WTC11 (cell line): Measurements from ENCODE around the gene NRP2. TPM values are rescaled to one million over a fixed set of nuclear protein-coding genes. Genes with fewer than 3 reads are reported as not detected.

Source experiments
- ATAC-seq: fragments of 200-7000 bp; cut with Tn5 transposase; 2 replicates; pipeline ENCODE4 v1.10.0; 2021; ENCODE audit warnings: mild to moderate bottlenecking, moderate library complexity
- CTCF ChIA-PET: fragments of 300-600 bp; sonication (Branson Sonifier 250); formaldehyde crosslinking; loops from one replicate; lab custom pipeline; 2021; ENCODE audit warnings: antibody characterized with exemption; lab: Charles Lee
- POLR2A ChIA-PET: fragments of 350-600 bp; sonication (Branson Sonifier 250); formaldehyde crosslinking; loops from one replicate; lab custom pipeline; 2021; ENCODE audit warnings: antibody characterized with exemption; lab: Charles Lee
- DNase-seq: peaks from one replicate; pipeline ENCODE4 v3.0.0; 2021; ENCODE audit warnings: low spot score
- H3K27ac Mint-ChIP-seq: 2 replicates; pipeline ENCODE4 v1.8.0; 2021; ENCODE audit warnings: mixed read lengths
- H3K27me3 Mint-ChIP-seq: 2 replicates; pipeline ENCODE4 v1.8.0; 2021; ENCODE audit warnings: low read depth, mild to moderate bottlenecking, moderate library complexity, mixed read lengths
- H3K36me3 Mint-ChIP-seq: 2 replicates; pipeline ENCODE4 v1.8.0; 2021; ENCODE audit warnings: mixed read lengths
- H3K4me1 Mint-ChIP-seq: 2 replicates; pipeline ENCODE4 v1.8.0; 2022; ENCODE audit warnings: mixed read lengths
- H3K4me3 Mint-ChIP-seq: 2 replicates; pipeline ENCODE4 v1.8.0; 2021; ENCODE audit warnings: mild to moderate bottlenecking, moderate library complexity, mixed read lengths
- H3K9me3 Mint-ChIP-seq: 2 replicates; pipeline ENCODE4 v1.8.0; 2021; ENCODE audit warnings: mixed read lengths
- CBFB ChIP-seq: sonication (generic); formaldehyde crosslinking; IDR thresholded peaks from 2 replicates; pipeline ENCODE4 v1.8.1; 2022; ENCODE audit warnings: mild to moderate bottlenecking, low read depth, missing genetic modification reagents
- FOXJ3 ChIP-seq: sonication (generic); formaldehyde crosslinking; IDR thresholded peaks from 2 replicates; pipeline ENCODE4 v1.9.0; 2021; ENCODE audit warnings: missing genetic modification reagents, mild to moderate bottlenecking, borderline replicate concordance
- GRHL2 ChIP-seq: fragments of 250-450 bp; sonication (Bioruptor Pico); IDR thresholded peaks from 2 replicates; pipeline ENCODE4 v1.8.0; 2022; ENCODE audit warnings: mild to moderate bottlenecking, moderate library complexity; ENCODE audit not compliant: insufficient replicate concordance, severe bottlenecking
- JUN ChIP-seq: sonication (generic); formaldehyde crosslinking; IDR thresholded peaks from 2 replicates; pipeline ENCODE4 v1.8.0; 2023; ENCODE audit warnings: mild to moderate bottlenecking, missing genetic modification reagents
- MXD4 ChIP-seq: fragments of 250-450 bp; sonication (Bioruptor Pico); IDR thresholded peaks from 2 replicates; pipeline ENCODE4 v1.8.0; 2021; ENCODE audit warnings: mild to moderate bottlenecking, moderate library complexity, borderline replicate concordance
- NFE2L1 ChIP-seq: sonication (generic); formaldehyde crosslinking; IDR thresholded peaks from 2 replicates; pipeline ENCODE4 v1.8.1; 2023; ENCODE audit warnings: missing genetic modification reagents
- PRRX2 ChIP-seq: fragments of 250-450 bp; sonication (Bioruptor Pico); IDR thresholded peaks from 2 replicates; pipeline ENCODE4 v1.8.0; 2021; ENCODE audit warnings: mild to moderate bottlenecking
- total RNA-seq: library from RNA; stranded (reverse); gene quantifications from 3 replicates; pipeline ENCODE4 v1.2.3, GENCODE V29; 2021
- TF ChIP-seq, protein P1 (sequence below): sonication (generic); formaldehyde crosslinking; IDR thresholded peaks from 2 replicates; pipeline ENCODE4 v1.8.0; 2023; ENCODE audit warnings: missing genetic modification reagents
- TF ChIP-seq, protein P2 (sequence below): fragments of 250-450 bp; sonication (Bioruptor Pico); IDR thresholded peaks from 2 replicates; pipeline ENCODE4 v1.9.0; 2021; ENCODE audit warnings: mild to moderate bottlenecking
- TF ChIP-seq, protein P3 (sequence below): sonication (generic); formaldehyde crosslinking; IDR thresholded peaks from 2 replicates; pipeline ENCODE4 v1.8.1; 2022; ENCODE audit warnings: low read depth, missing genetic modification reagents, borderline replicate concordance
- TF ChIP-seq, protein P4 (sequence below): sonication (generic); formaldehyde crosslinking; IDR thresholded peaks from 2 replicates; pipeline ENCODE4 v1.8.0; 2022; ENCODE audit warnings: mild to moderate bottlenecking, missing genetic modification reagents
- TF ChIP-seq, protein P5 (sequence below): sonication (generic); formaldehyde crosslinking; IDR thresholded peaks from 2 replicates; pipeline ENCODE4 v1.8.1; 2022; ENCODE audit warnings: mild to moderate bottlenecking, moderate library complexity, missing genetic modification reagents
- TF ChIP-seq, protein P6 (sequence below): sonication (generic); formaldehyde crosslinking; IDR thresholded peaks from 2 replicates; pipeline ENCODE4 v1.8.1; 2023; ENCODE audit warnings: mild to moderate bottlenecking, missing genetic modification reagents, borderline replicate concordance
- TF ChIP-seq, protein P7 (sequence below): sonication (generic); formaldehyde crosslinking; IDR thresholded peaks from 2 replicates; pipeline ENCODE4 v1.8.1; 2022; ENCODE audit warnings: mild to moderate bottlenecking, missing genetic modification reagents, moderate library complexity, borderline replicate concordance
- TF ChIP-seq, protein P8 (sequence below): sonication (generic); formaldehyde crosslinking; IDR thresholded peaks from 2 replicates; pipeline ENCODE4 v1.8.0; 2022; ENCODE audit warnings: mild to moderate bottlenecking, missing genetic modification reagents

Gene NRP2
- total RNA-seq, 1 experiment from 2014 or later, result 41.0 TPM

DNA sequence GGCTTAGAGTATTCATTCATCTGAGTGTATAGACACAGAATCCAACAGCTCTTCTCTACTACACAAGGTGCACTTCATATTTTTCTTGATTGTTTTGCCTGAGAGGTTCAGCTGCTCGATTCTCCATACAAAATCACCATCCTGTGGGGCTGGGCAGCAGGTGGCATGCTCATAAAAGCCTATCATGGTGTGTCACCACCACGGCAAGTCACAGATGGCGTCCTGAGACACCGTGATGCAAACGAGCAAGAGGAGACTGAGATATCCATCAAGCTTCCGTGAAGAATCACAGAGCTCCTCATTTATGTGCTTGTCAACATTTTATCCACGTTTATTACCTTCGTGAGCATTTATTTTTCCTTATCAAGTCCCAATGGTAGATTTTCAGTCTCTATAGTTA, 22.4 kb upstream of the NRP2 start (continued):
- TF ChIP-seq, protein P1, sequence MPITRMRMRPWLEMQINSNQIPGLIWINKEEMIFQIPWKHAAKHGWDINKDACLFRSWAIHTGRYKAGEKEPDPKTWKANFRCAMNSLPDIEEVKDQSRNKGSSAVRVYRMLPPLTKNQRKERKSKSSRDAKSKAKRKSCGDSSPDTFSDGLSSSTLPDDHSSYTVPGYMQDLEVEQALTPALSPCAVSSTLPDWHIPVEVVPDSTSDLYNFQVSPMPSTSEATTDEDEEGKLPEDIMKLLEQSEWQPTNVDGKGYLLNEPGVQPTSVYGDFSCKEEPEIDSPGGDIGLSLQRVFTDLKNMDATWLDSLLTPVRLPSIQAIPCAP (CRISPR knock-in tag), result no peak
- TF ChIP-seq, protein P2, sequence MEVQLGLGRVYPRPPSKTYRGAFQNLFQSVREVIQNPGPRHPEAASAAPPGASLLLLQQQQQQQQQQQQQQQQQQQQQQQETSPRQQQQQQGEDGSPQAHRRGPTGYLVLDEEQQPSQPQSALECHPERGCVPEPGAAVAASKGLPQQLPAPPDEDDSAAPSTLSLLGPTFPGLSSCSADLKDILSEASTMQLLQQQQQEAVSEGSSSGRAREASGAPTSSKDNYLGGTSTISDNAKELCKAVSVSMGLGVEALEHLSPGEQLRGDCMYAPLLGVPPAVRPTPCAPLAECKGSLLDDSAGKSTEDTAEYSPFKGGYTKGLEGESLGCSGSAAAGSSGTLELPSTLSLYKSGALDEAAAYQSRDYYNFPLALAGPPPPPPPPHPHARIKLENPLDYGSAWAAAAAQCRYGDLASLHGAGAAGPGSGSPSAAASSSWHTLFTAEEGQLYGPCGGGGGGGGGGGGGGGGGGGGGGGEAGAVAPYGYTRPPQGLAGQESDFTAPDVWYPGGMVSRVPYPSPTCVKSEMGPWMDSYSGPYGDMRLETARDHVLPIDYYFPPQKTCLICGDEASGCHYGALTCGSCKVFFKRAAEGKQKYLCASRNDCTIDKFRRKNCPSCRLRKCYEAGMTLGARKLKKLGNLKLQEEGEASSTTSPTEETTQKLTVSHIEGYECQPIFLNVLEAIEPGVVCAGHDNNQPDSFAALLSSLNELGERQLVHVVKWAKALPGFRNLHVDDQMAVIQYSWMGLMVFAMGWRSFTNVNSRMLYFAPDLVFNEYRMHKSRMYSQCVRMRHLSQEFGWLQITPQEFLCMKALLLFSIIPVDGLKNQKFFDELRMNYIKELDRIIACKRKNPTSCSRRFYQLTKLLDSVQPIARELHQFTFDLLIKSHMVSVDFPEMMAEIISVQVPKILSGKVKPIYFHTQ (CRISPR knock-in tag), result no peak
- TF ChIP-seq, protein P3, sequence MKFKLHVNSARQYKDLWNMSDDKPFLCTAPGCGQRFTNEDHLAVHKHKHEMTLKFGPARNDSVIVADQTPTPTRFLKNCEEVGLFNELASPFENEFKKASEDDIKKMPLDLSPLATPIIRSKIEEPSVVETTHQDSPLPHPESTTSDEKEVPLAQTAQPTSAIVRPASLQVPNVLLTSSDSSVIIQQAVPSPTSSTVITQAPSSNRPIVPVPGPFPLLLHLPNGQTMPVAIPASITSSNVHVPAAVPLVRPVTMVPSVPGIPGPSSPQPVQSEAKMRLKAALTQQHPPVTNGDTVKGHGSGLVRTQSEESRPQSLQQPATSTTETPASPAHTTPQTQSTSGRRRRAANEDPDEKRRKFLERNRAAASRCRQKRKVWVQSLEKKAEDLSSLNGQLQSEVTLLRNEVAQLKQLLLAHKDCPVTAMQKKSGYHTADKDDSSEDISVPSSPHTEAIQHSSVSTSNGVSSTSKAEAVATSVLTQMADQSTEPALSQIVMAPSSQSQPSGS, result no peak

DNA sequence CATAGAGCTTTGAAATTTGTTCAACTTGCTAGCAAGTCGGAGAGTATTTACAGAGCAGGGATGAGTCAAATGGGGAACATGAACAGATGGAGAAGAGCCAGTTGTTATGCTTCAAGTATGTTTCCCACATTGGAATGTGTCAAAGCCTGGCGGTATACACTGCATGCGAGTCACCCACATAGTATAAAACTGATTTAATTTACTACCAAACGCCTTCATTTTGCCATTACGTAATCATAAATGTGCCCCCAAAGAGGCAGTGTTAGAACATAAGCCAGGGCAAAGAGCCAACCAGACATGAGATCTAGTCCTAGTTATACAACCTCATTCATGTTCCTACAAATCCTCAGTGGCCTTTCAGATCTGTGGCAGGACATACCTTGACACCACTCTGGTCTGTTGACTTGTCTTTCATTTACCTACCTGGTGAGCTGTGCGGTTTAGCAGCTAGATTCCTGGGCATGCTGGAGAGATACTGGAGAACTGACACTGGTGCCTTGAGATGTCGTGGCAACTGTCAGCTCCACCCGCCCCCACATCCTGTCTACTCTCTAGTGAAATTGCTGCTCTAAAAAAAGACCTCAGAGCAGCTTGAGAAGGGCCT, 21.7 kb upstream of the NRP2 start:
- CTCF ChIA-PET, result interaction anchor here (1.1 kb wide), 1 partner anchor 10 kb away, joined by 3 read pairs; no protein-coding TSS in a partner anchor
- no peak for DNase-seq
- H3K4me1 Mint-ChIP-seq, result no peaks in the 10 kb centered on the region
- no peak for TF ChIP-seq FOXJ3 (CRISPR knock-in tag)
- no peak for TF ChIP-seq JUN (CRISPR knock-in tag)
- H3K36me3 Mint-ChIP-seq, result no peaks in the 10 kb centered on the region
- H3K27me3 Mint-ChIP-seq, result no peaks in the 10 kb centered on the region; the same call in none of the 2 replicates
- H3K27ac Mint-ChIP-seq, result no peak overlapping the region
- H3K9me3 Mint-ChIP-seq, result peaks cover 5% of the 10 kb centered on the region; the same call in 1 of the 2 replicates
- no peak for ATAC-seq
- H3K4me3 Mint-ChIP-seq, result no peak overlapping the region
- POLR2A ChIA-PET, result no interaction called here

DNA sequence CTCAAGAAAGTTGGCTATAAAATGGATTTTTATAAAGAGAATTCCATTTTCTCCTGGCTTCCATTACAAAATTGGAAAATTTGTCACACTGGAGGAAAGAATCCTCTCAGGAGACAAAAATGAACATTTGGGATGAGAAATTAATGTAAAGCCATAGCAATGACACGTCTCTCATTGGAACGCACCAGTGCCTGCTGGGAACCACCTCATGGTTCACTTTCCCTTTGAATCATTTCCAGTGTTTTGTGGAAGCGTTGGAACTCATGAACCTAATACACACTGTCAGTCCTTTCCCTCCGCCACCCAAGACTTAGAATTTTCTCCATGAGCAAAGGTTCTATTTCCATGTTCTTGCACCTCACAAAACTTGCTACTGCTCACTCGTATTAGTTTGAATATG, 21.0 kb upstream of the NRP2 start:
- DNase-seq (no peak), ATAC-seq (no peak)
- Mint-ChIP-seq H3K27ac (no peak overlapping the region), H3K36me3 (no peaks in the 10 kb centered on the region), H3K4me1 (no peaks in the 10 kb centered on the region), H3K27me3 (no peaks in the 10 kb centered on the region; the same call in none of the 2 replicates), H3K9me3 (peaks cover 8% of the 10 kb centered on the region), H3K4me3 (no peak overlapping the region)
- TF ChIP-seq NFE2L1 (CRISPR knock-in tag), result no peak
- TF ChIP-seq, protein P4, sequence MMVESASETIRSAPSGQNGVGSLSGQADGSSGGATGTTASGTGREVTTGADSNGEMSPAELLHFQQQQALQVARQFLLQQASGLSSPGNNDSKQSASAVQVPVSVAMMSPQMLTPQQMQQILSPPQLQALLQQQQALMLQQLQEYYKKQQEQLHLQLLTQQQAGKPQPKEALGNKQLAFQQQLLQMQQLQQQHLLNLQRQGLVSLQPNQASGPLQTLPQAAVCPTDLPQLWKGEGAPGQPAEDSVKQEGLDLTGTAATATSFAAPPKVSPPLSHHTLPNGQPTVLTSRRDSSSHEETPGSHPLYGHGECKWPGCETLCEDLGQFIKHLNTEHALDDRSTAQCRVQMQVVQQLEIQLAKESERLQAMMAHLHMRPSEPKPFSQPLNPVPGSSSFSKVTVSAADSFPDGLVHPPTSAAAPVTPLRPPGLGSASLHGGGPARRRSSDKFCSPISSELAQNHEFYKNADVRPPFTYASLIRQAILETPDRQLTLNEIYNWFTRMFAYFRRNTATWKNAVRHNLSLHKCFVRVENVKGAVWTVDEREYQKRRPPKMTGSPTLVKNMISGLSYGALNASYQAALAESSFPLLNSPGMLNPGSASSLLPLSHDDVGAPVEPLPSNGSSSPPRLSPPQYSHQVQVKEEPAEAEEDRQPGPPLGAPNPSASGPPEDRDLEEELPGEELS (CRISPR knock-in tag), result no peak
- no peak for TF ChIP-seq CBFB
- no peak for TF ChIP-seq MXD4 (CRISPR knock-in tag)
- TF ChIP-seq, protein P5, sequence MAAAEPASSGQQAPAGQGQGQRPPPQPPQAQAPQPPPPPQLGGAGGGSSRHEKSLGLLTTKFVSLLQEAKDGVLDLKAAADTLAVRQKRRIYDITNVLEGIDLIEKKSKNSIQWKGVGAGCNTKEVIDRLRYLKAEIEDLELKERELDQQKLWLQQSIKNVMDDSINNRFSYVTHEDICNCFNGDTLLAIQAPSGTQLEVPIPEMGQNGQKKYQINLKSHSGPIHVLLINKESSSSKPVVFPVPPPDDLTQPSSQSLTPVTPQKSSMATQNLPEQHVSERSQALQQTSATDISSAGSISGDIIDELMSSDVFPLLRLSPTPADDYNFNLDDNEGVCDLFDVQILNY (CRISPR knock-in tag), result no peak
- TF ChIP-seq, protein P6, sequence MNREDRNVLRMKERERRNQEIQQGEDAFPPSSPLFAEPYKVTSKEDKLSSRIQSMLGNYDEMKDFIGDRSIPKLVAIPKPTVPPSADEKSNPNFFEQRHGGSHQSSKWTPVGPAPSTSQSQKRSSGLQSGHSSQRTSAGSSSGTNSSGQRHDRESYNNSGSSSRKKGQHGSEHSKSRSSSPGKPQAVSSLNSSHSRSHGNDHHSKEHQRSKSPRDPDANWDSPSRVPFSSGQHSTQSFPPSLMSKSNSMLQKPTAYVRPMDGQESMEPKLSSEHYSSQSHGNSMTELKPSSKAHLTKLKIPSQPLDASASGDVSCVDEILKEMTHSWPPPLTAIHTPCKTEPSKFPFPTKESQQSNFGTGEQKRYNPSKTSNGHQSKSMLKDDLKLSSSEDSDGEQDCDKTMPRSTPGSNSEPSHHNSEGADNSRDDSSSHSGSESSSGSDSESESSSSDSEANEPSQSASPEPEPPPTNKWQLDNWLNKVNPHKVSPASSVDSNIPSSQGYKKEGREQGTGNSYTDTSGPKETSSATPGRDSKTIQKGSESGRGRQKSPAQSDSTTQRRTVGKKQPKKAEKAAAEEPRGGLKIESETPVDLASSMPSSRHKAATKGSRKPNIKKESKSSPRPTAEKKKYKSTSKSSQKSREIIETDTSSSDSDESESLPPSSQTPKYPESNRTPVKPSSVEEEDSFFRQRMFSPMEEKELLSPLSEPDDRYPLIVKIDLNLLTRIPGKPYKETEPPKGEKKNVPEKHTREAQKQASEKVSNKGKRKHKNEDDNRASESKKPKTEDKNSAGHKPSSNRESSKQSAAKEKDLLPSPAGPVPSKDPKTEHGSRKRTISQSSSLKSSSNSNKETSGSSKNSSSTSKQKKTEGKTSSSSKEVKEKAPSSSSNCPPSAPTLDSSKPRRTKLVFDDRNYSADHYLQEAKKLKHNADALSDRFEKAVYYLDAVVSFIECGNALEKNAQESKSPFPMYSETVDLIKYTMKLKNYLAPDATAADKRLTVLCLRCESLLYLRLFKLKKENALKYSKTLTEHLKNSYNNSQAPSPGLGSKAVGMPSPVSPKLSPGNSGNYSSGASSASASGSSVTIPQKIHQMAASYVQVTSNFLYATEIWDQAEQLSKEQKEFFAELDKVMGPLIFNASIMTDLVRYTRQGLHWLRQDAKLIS (CRISPR knock-in tag), result no peak
- TF ChIP-seq, protein P7, sequence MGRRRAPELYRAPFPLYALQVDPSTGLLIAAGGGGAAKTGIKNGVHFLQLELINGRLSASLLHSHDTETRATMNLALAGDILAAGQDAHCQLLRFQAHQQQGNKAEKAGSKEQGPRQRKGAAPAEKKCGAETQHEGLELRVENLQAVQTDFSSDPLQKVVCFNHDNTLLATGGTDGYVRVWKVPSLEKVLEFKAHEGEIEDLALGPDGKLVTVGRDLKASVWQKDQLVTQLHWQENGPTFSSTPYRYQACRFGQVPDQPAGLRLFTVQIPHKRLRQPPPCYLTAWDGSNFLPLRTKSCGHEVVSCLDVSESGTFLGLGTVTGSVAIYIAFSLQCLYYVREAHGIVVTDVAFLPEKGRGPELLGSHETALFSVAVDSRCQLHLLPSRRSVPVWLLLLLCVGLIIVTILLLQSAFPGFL (CRISPR knock-in tag), result no peak
- TF ChIP-seq PRRX2 (CRISPR knock-in tag), result no peak
- TF ChIP-seq GRHL2, result no peak
- TF ChIP-seq, protein P8, sequence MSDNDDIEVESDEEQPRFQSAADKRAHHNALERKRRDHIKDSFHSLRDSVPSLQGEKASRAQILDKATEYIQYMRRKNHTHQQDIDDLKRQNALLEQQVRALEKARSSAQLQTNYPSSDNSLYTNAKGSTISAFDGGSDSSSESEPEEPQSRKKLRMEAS (CRISPR knock-in tag), result no peak
- ChIA-PET CTCF (no interaction called here), POLR2A (no interaction called here)
